Measurements from ENCODE around the gene GREB1.

Gene GREB1

GRCh38 chr2:11533278-11534070 lies at the start of gene GREB1:
Gene GREB1 (plus strand): TSS chr2:11534045. CDS start chr2:11556615, 22,570 bp downstream.
- peak; percentile 14 for DNase-seq (ENCODE audit: low spot score)

DNA sequence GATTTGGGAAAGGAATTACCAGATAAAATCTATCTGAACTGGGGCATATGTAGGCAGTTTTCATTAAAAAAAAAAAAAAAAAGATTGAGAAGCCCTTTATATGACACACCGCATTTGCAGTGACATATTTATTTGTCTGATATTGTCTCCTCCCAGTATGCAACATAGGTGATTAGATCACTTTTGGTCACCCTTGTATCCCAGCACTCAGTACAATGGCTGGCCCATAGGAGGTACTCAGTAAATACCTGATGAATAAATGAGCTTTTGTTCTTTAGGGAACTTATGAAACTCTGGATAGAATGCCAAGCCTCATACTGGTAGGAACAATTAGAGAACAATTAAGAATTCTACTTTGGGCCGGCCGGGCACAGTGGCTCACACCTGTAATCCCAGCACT lies 45.0 kb upstream of the GREB1 start:
- no peak for DNase-seq (ENCODE audit: low spot score)

- DNase-seq (ENCODE audit: low spot score) = no peak
Observed at GRCh38 chr2:11490194-11490593, 43.7 kb upstream of the GREB1 start.

DNA sequence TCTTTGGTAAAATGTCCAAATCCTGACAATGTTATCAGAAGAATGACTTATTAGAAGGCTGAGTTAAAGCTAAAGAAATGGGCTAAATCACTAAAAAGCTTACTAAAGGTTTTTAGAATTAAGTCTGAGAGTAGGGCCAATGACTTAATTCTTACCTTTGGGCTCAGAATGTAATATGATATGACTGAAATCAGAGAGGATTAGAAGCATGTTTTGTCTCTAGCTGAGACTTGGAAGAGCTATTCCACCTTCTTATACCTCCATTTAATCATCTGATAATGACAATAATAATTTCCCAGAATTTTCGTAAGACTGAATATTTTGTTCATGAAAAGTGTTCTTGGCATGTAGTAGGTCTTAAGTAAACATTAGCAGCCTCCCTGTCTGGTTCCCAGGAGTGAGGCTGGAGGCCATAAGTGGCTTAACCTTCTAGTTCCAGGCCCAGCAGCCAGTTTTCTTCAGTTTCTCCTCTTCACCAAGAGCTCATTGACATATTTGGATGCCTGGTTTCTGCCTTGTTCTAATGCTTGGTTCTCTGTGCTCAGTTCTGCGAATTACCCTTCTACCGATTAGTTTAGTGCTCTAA lies 42.4 kb upstream of the GREB1 start:
- no peak for DNase-seq (ENCODE audit: low spot score)

DNA sequence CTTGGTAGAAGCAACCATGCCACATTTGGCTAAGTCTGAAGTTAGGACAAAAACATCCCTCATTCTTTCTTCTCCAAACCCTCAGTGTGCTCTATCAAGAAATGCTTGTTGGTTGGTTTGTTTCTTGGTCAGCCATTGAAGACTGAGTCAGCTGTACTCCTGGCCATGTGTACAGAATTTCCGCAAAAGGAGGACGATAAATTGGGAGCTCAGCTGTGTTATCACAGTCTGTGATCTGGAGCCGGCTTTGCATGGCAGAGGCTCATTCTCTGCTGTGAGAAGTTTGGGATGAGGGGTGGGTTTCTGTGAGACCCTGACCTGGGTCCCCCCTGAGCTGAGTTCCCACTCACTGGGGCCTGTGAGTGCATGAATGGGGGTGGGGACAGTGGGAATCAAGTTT lies 41.6 kb upstream of the GREB1 start:
- no peak for DNase-seq (ENCODE audit: low spot score)

GRCh38 chr2:11492720-11493119 lies 41.1 kb upstream of the GREB1 start:
- no peak for DNase-seq (ENCODE audit: low spot score)

DNA sequence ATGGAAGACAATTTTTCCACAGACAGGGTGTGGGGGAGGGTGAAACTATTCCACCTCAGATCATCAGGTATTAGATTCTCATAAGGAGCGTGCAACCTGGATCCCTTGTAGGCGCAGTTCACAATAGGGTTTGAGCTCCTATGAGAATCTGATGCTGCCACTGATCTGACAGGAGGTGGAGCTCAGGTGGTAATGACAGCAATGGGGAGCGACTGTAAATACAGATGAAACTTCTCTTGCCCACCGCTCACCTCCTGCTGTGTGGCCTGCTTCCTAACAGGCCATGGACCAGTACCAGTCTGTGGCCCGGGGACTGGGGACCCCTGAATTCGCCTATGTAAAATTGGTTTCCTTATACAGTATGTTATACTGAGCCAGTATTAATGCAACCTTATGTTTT lies 40.6 kb upstream of the GREB1 start:
- no peak for DNase-seq (ENCODE audit: low spot score)

- no peak for DNase-seq (ENCODE audit: low spot score)
Observed at GRCh38 chr2:11494310-11494709, 39.5 kb upstream of the GREB1 start.

DNA sequence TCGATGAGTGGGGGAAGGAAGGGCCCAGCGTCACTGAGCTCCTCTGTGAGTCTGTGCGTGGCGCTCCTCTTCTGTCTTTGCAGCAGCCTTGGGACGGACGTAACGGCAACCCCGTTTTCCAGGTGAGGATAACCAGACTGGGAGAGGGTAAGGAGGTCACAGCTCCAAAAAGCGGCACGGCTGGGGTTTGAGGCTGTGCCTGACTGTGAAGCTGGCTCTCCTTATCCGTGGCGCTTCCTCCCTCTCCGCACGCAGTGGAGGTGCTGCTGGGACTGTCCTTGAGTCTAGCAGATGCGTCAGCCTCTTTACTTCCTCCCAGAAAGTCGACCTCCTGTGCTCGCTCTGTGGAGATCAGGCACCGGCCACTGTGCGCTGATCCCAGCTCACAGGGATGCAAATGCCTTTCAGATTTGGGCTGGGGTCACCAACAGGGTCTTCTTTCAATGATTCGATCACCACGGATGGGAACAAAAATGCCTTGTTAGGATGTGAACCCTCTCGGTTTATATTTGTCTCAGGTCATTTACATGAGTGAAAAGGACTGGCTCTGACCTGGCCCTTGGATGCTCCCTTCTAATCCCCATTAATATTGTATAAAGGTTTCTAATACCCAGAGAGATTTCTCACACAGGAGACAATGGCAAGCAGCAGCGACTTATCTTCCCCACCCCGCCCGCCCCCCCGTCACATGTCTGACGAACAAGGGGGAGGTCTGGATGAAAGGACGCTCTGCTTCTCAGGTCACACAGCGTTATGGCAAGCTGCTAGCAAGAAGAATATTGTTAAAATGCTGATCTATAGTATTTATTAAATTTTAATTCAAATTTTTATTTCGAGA lies 37.8 kb upstream of the GREB1 start:
- no peak for DNase-seq (ENCODE audit: low spot score)

DNA sequence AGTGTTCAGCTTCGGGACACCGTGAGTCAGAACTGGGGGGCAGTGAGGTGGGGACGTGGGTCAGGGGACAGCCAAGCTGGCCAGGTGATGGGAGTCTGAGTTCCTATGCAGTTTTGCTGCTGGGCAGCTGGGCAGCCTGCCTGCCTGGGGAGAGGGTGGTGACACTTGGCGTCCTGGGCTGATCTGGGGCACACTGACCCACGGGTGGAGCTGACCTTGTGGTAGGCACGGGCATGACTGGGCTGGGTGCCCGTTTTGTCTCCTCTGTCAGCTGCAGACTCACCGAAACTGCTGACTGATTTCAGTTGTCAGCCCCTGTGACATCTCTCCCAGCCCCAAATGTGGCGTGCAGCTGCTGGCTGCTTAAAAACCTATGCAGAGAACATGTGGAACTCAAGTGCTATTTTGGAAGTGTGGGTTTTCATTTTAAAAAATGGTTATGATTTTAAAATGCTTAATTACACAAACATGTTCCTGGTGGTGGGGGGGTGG lies 35.3 kb upstream of the GREB1 start:
- DNase-seq (ENCODE audit: low spot score) = peak; percentile 69

GRCh38 chr2:11499081-11499743 lies 34.6 kb upstream of the GREB1 start:
- no peak for DNase-seq (ENCODE audit: low spot score)

DNA sequence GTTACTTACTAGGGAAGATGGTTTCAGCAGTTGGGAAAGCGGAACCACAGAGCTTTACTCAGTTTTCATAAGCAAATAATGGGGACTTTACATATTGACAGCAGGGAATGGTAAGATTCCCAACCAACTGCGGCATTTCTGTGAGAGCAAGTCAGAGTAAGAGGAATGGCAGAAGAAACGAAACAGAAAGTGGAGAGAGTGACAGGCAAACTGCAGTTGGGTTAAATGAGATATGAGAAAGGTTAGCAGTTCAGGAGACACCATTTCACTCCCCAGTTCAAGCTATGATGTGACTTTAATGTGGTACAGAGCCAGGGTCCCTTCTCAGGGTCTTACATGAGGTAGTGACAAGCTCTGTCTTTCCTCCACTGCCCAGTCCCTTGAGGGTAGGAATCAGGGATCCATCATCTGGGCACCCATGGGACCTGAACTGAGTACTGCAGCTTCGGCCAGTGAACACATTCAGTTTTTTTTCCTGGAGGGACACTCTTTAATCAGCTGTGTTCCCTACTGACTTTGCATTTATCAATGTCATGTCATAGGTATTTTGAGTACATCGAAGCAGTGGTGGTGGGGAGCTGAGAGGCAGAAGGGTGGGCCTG lies 33.0 kb upstream of the GREB1 start:
- DNase-seq (ENCODE audit: low spot score) = no peak

- no peak for DNase-seq (ENCODE audit: low spot score)
Observed at GRCh38 chr2:11502740-11503292, 31.0 kb upstream of the GREB1 start.

- no peak for DNase-seq (ENCODE audit: low spot score)
Observed at GRCh38 chr2:11503354-11503927, 30.4 kb upstream of the GREB1 start.

DNA sequence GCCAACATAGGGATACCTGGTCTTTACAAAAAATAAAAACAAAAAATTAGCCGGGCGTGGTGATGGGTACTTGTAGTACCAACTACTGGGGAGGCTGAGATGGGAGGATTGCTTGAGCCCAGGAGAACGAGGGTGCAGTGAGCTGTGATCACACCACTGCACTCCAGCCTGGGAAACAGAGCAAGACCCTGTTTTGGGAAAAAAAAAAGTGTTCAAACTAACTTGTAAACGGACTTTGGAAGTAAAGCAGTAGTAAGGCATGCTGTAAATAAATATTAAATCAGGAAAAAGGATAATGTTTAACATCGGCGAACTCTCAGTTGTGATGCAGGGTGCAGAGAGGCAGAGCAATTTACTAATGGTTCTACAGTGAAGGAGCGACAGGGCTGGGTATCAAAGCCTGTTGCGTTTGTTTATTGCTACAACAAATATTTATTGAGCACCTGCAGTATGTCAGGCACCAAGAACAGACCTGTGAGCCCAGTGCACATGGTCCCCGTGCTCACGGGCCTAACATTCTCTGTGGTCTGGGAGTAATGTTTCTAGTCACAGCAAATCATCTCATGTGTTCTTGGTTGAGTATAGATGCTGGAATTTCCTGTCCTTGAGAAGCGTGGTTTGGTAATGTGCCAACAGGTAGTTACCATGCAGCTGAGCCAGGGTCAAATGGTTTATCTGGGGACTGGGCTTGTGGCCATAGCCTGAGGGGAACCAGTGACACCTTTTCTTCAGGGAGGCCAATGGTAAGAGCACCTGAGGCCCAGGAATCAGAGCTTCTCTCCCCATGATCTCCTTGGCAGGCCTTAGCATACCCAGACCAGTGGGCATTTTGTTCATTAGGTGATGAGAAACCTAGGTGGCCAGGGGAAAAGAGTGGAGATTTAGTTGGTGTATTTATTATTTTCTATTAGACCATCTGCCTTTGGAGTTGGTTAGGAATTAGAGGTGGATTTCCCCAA lies 27.9 kb upstream of the GREB1 start:
- DNase-seq (ENCODE audit: low spot score) = no peak

GRCh38 chr2:11506611-11506969 lies 27.3 kb upstream of the GREB1 start:
- DNase-seq (ENCODE audit: low spot score) = no peak

- DNase-seq (ENCODE audit: low spot score) = no peak
Observed at GRCh38 chr2:11507517-11507916, 26.3 kb upstream of the GREB1 start.

DNA sequence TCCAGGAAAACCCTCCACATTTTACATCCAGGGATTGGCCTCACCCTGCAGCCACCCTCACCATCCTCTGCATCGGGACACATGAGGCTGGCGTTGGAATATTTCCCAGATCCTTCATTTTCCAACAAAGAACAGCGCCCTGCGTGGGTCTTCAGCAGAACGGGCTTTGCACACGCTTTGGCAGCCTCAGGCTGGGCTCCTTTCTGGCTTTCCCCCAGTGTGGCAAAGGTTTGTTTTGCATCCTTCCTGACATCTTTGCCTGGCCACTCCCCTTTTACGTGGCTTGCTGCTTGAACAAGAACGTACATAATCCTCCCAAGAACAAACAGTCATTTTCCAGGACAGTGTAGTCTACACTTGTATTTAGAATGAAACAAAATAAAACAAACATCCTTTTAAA lies 25.6 kb upstream of the GREB1 start:
- no peak for DNase-seq (ENCODE audit: low spot score)

- DNase-seq (ENCODE audit: low spot score) = no peak
Observed at GRCh38 chr2:11509657-11510360, 24.0 kb upstream of the GREB1 start.

All from left forelimb (tissue), 1 donor.